A673 (cell line): ENCODE results near the gene DNMT3B.

Source experiments
- CTCF ChIP-seq: fragments of 300-800, 200-600 bp; sonication (generic); conservative IDR thresholded peaks from 2 replicates; pipeline ENCODE4 v1.5.1; 2017; ENCODE audit warnings: low read depth, mild to moderate bottlenecking, antibody characterized with exemption, low read length, moderate library complexity, mixed read lengths
- EZH2 ChIP-seq: fragments of 200-600 bp; sonication (generic); IDR thresholded peaks from 2 replicates; pipeline ENCODE4 v1.6.1; 2017; ENCODE audit warnings: borderline replicate concordance, low read depth, mild to moderate bottlenecking, mixed read lengths, antibody characterized with exemption, low read length; ENCODE audit not compliant: poor library complexity, severe bottlenecking

GRCh38 chr20:32822225-32822624, 60.0 kb downstream of the DNMT3B start:
- TF ChIP-seq CTCF (no peak), EZH2 (no peak)
